ENCODE measurements around the gene MAMLD1.

The MAMLD1 gene

DNA sequence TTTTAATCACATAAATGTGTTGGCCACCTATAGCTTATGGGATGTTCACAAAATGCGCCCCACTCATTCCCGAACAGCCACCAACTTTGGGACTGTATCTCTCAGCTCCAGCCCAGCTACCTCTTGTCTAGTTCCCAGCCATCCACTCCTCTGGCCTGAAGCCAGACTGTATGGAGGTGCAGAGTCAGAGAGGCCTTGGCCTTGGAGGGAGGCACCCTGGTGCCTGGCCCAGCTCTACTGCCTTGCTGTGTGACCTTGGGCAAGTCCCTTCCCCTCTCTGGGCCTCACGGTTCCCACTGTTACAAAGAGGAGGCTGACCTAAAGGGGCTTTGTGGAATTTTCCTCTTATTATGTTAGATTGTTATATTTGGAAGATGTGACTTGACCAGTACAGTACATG, 13.9 kb downstream of the MAMLD1 start:
- no peaks in the 10 kb centered on the region for H3K27me3 ChIP-seq (ENCODE audit: control insufficient read depth, low read length)
- no peaks in the 10 kb centered on the region for H3K36me3 ChIP-seq (ENCODE audit: control insufficient read depth, low read length)
- H3K4me3 ChIP-seq (ENCODE audit: low read length): no peak overlapping the region
- H3F3A ChIP-seq (ENCODE audit: control insufficient read depth, insufficient read depth): no peaks in the 10 kb centered on the region
- no peaks in the 10 kb centered on the region for H3K79me2 ChIP-seq (ENCODE audit: control insufficient read depth, low read length)
- H3K9me3 ChIP-seq (ENCODE audit: control insufficient read depth, insufficient read depth, low read length): no peaks in the 10 kb centered on the region
- H4K20me1 ChIP-seq (ENCODE audit: control insufficient read depth, insufficient read depth, low read depth, low read length): no peaks in the 10 kb centered on the region
- H3K4me2 ChIP-seq (ENCODE audit: low read length): no peak overlapping the region
- no peaks in the 10 kb centered on the region for H3K4me1 ChIP-seq (ENCODE audit: control insufficient read depth, low read length)
- H3K9me2 ChIP-seq (replicated peaks; ENCODE audit: control insufficient read depth, low read length): no peaks in the 10 kb centered on the region
- TF ChIP-seq CTCF (IDR thresholded peaks at IDR 0.05; ENCODE audit: low read depth, low read length, poor library complexity, severe bottlenecking): no peak
- TF ChIP-seq EZH2phosphoT487 (IDR thresholded peaks at IDR 0.05; ENCODE audit: borderline replicate concordance, low read length): no peak
- H3K27ac ChIP-seq (ENCODE audit: low read depth, low read length): no peak overlapping the region

GRCh38 chrX:150405006-150405405, 41.9 kb downstream of the MAMLD1 start:
- H3K27me3 ChIP-seq (ENCODE audit: control insufficient read depth, low read length): no peaks in the 10 kb centered on the region
- H3K4me3 ChIP-seq (ENCODE audit: low read length): no peak overlapping the region
- no peaks in the 10 kb centered on the region for H3K79me2 ChIP-seq (ENCODE audit: control insufficient read depth, low read length)
- no peaks in the 10 kb centered on the region for H3K4me1 ChIP-seq (ENCODE audit: control insufficient read depth, low read length)
- H3K27ac ChIP-seq (ENCODE audit: low read depth, low read length): no peak overlapping the region
- H4K20me1 ChIP-seq (ENCODE audit: control insufficient read depth, insufficient read depth, low read depth, low read length): no peaks in the 10 kb centered on the region
- no peaks in the 10 kb centered on the region for H3K9me3 ChIP-seq (ENCODE audit: control insufficient read depth, insufficient read depth, low read length)
- no peaks in the 10 kb centered on the region for H3F3A ChIP-seq (ENCODE audit: control insufficient read depth, insufficient read depth)
- H3K9me2 ChIP-seq (replicated peaks; ENCODE audit: control insufficient read depth, low read length): no peaks in the 10 kb centered on the region
- H3K36me3 ChIP-seq (ENCODE audit: control insufficient read depth, low read length): no peaks in the 10 kb centered on the region
- TF ChIP-seq CTCF (IDR thresholded peaks at IDR 0.05; ENCODE audit: low read depth, low read length, poor library complexity, severe bottlenecking) (no peak), EZH2phosphoT487 (IDR thresholded peaks at IDR 0.05; ENCODE audit: borderline replicate concordance, low read length) (no peak)
- H3K4me2 ChIP-seq (ENCODE audit: low read length): no peak overlapping the region

DNA sequence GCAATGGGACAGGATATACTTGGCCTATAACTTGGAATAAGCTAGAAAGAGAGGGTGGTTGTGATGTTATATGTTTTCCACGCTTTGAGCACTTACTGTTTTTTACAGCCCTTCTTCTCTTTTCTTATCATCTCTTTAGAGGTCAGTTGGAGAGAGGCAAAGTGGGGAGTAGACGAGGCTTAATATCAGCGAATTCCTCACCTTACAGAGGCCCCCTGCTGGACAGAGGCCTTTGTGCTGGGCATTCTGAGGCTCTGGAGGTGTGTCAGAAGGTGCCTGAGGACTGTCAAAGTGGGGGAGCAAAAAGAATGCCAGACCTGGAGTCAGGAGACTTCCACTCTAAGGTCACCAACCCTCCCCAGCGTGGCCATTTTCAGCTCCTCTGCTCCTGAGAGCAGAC, 42.5 kb downstream of the MAMLD1 start:
- Histone ChIP-seq H3K4me1 (ENCODE audit: control insufficient read depth, low read length) (no peaks in the 10 kb centered on the region), H3K4me3 (ENCODE audit: low read length) (no peak overlapping the region), H3K9me2 (replicated peaks; ENCODE audit: control insufficient read depth, low read length) (no peaks in the 10 kb centered on the region), H3K9me3 (ENCODE audit: control insufficient read depth, insufficient read depth, low read length) (no peaks in the 10 kb centered on the region), H3K4me2 (ENCODE audit: low read length) (no peak overlapping the region), H4K20me1 (ENCODE audit: control insufficient read depth, insufficient read depth, low read depth, low read length) (no peaks in the 10 kb centered on the region), H3K79me2 (ENCODE audit: control insufficient read depth, low read length) (no peaks in the 10 kb centered on the region), H3K27ac (ENCODE audit: low read depth, low read length) (no peak overlapping the region), H3K36me3 (ENCODE audit: control insufficient read depth, low read length) (no peaks in the 10 kb centered on the region), H3K27me3 (ENCODE audit: control insufficient read depth, low read length) (no peaks in the 10 kb centered on the region), H3F3A (ENCODE audit: control insufficient read depth, insufficient read depth) (no peaks in the 10 kb centered on the region)
- TF ChIP-seq CTCF (IDR thresholded peaks at IDR 0.05; ENCODE audit: low read depth, low read length, poor library complexity, severe bottlenecking) (no peak), EZH2phosphoT487 (IDR thresholded peaks at IDR 0.05; ENCODE audit: borderline replicate concordance, low read length) (no peak)

DNA sequence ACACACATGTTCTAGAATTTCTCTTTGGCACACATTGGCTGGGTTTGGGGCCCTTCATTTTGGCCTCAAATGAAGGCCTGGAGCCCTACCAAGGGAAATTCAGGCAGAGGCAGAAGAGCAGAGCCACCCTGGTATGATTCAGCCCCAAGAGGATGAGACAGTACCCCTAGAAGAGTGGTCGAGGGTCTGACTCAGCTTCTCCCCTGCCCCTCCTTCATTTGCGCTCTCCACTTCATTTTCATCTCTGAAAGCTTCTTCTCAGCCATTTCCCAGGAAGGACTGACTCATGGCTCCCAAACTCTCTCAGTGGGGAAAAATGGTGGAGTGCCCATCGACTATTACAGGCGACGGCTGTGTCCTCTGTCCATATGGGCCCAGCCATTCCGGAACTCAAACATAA, 43.5 kb downstream of the MAMLD1 start:
- Histone ChIP-seq H3K9me2 (replicated peaks; ENCODE audit: control insufficient read depth, low read length) (no peaks in the 10 kb centered on the region), H3F3A (ENCODE audit: control insufficient read depth, insufficient read depth) (no peaks in the 10 kb centered on the region), H3K27ac (ENCODE audit: low read depth, low read length) (no peak overlapping the region), H3K4me1 (ENCODE audit: control insufficient read depth, low read length) (no peaks in the 10 kb centered on the region), H3K4me3 (ENCODE audit: low read length) (no peak overlapping the region), H3K4me2 (ENCODE audit: low read length) (no peak overlapping the region), H3K36me3 (ENCODE audit: control insufficient read depth, low read length) (no peaks in the 10 kb centered on the region), H3K27me3 (ENCODE audit: control insufficient read depth, low read length) (no peaks in the 10 kb centered on the region), H4K20me1 (ENCODE audit: control insufficient read depth, insufficient read depth, low read depth, low read length) (no peaks in the 10 kb centered on the region), H3K9me3 (ENCODE audit: control insufficient read depth, insufficient read depth, low read length) (no peaks in the 10 kb centered on the region), H3K79me2 (ENCODE audit: control insufficient read depth, low read length) (no peaks in the 10 kb centered on the region)
- TF ChIP-seq CTCF (IDR thresholded peaks at IDR 0.05; ENCODE audit: low read depth, low read length, poor library complexity, severe bottlenecking): no peak
- no peak for TF ChIP-seq EZH2phosphoT487 (IDR thresholded peaks at IDR 0.05; ENCODE audit: borderline replicate concordance, low read length)
